ENCODE results near the gene PRSS50.

DNA sequence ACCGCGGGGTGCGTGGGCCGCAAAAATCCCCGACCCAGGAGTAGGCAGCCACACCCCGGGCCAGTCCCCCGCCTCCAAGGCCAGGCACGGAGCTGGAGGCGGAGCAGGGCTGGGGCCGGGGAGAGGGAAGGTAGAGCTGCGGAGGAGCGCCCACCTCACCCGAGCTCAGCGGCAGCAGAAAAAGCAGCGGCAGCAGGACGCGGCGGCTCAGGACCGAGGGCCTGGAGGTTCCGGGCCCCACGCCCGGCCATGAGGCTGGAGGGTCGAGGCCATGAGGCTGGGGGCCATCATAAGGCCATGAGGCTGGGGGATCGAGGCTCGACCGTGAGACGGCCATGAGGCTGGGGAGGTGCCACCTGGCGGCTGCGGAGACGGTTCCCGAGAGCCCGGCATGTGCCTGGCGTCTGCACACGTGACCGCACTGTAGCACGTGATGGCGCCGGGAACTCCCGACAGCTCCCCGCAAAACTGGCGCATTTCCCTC lies 32.9 kb upstream of the PRSS50 start:
- no peak for TF ChIP-seq POLR2A (IDR thresholded peaks at IDR 0.05)
- no peak for TF ChIP-seq EP300 (IDR thresholded peaks at IDR 0.05)

Measured in sigmoid colon (tissue), 4 donors.